Endothelial cell (in vitro differentiated cells): Measurements from ENCODE around the gene ITGA8. TPM values are rescaled to one million over a fixed set of nuclear protein-coding genes. Genes with fewer than 3 reads are reported as not detected.
"Not testable (repeated sequence)": the region's sequence is repeated elsewhere in the genome, so short reads cannot be mapped to it uniquely, and the experiment has no call there.

Experiments
- DNase-seq: peaks from one replicate; pipeline ENCODE4 v3.0.0; 2021; ENCODE audit warnings: low spot score
- H3K27ac Mint-ChIP-seq: one replicate; pipeline ENCODE4 v1.8.0; 2021; ENCODE audit warnings: mixed read lengths, inconsistent platforms; ENCODE audit not compliant: unreplicated experiment
- H3K27me3 Mint-ChIP-seq: one replicate; pipeline ENCODE4 v1.8.0; 2021; ENCODE audit warnings: mild to moderate bottlenecking, moderate library complexity, mixed read lengths, inconsistent platforms; ENCODE audit not compliant: unreplicated experiment
- H3K36me3 Mint-ChIP-seq: one replicate; pipeline ENCODE4 v1.8.0; 2021; ENCODE audit warnings: mild to moderate bottlenecking, low read depth, mixed read lengths, inconsistent platforms; ENCODE audit not compliant: unreplicated experiment
- H3K4me1 Mint-ChIP-seq: one replicate; pipeline ENCODE4 v1.8.0; 2021; ENCODE audit warnings: mild to moderate bottlenecking, mixed read lengths, inconsistent platforms; ENCODE audit not compliant: unreplicated experiment
- H3K4me3 Mint-ChIP-seq: one replicate; pipeline ENCODE4 v1.8.0; 2021; ENCODE audit warnings: mild to moderate bottlenecking, mixed read lengths, inconsistent platforms; ENCODE audit not compliant: unreplicated experiment
- H3K9me3 Mint-ChIP-seq: one replicate; pipeline ENCODE4 v1.8.0; 2021; ENCODE audit warnings: mixed read lengths, inconsistent platforms; ENCODE audit not compliant: unreplicated experiment
- total RNA-seq: library from RNA; stranded (reverse); fragmentation: NEBNext Ultra II Directional; extraction: Animal tissue kit (Norgen Biotek cat#: 25700); gene quantifications from one replicate; pipeline ENCODE4 v1.2.1, GENCODE V29; 2021; ENCODE audit not compliant: unreplicated experiment
- TF ChIP-seq, protein P1 (sequence below): fragments of 200-600 bp; sonication (generic); IDR thresholded peaks from one replicate; pipeline ENCODE4 v1.5.0; 2021; ENCODE audit warnings: antibody characterized with exemption; ENCODE audit not compliant: unreplicated experiment

The ITGA8 gene
- total RNA-seq, 1 donor from 2014 or later: 0.51 TPM

- H3K27me3 Mint-ChIP-seq: peaks cover 1% of the 10 kb centered on the region
- no peak overlapping the region for H3K4me3 Mint-ChIP-seq
- no peaks in the 10 kb centered on the region for H3K36me3 Mint-ChIP-seq
- H3K4me1 Mint-ChIP-seq: no peaks in the 10 kb centered on the region
- DNase-seq: no peak
- H3K9me3 Mint-ChIP-seq: no peaks in the 10 kb centered on the region
- TF ChIP-seq, protein P1, sequence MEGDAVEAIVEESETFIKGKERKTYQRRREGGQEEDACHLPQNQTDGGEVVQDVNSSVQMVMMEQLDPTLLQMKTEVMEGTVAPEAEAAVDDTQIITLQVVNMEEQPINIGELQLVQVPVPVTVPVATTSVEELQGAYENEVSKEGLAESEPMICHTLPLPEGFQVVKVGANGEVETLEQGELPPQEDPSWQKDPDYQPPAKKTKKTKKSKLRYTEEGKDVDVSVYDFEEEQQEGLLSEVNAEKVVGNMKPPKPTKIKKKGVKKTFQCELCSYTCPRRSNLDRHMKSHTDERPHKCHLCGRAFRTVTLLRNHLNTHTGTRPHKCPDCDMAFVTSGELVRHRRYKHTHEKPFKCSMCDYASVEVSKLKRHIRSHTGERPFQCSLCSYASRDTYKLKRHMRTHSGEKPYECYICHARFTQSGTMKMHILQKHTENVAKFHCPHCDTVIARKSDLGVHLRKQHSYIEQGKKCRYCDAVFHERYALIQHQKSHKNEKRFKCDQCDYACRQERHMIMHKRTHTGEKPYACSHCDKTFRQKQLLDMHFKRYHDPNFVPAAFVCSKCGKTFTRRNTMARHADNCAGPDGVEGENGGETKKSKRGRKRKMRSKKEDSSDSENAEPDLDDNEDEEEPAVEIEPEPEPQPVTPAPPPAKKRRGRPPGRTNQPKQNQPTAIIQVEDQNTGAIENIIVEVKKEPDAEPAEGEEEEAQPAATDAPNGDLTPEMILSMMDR: no peak
- no peak overlapping the region for H3K27ac Mint-ChIP-seq
Observed at GRCh38 chr10:15541376-15541775, 178.3 kb downstream of the ITGA8 start.

GRCh38 chr10:15540727-15541126, 179.0 kb downstream of the ITGA8 start:
- Mint-ChIP-seq H3K27me3 (peaks cover 1% of the 10 kb centered on the region), H3K4me3 (no peak overlapping the region), H3K36me3 (no peaks in the 10 kb centered on the region), H3K27ac (no peak overlapping the region), H3K4me1 (no peaks in the 10 kb centered on the region), H3K9me3 (no peaks in the 10 kb centered on the region)
- TF ChIP-seq, protein P1: no peak
- no peak for DNase-seq

GRCh38 chr10:15539262-15539661, 180.5 kb downstream of the ITGA8 start:
- TF ChIP-seq, protein P1: no peak
- no peaks in the 10 kb centered on the region for H3K4me1 Mint-ChIP-seq
- H3K4me3 Mint-ChIP-seq: no peak overlapping the region
- DNase-seq: no peak
- peaks cover 1% of the 10 kb centered on the region for H3K27me3 Mint-ChIP-seq
- H3K36me3 Mint-ChIP-seq: no peaks in the 10 kb centered on the region
- no peaks in the 10 kb centered on the region for H3K9me3 Mint-ChIP-seq
- no peak overlapping the region for H3K27ac Mint-ChIP-seq

GRCh38 chr10:15534928-15535538, 184.7 kb downstream of the ITGA8 start:
- not testable (repeated sequence) for DNase-seq, H3K4me3 Mint-ChIP-seq, H3K9me3 Mint-ChIP-seq, H3K27me3 Mint-ChIP-seq, H3K27ac Mint-ChIP-seq, H3K36me3 Mint-ChIP-seq, H3K4me1 Mint-ChIP-seq

- Mint-ChIP-seq H3K27me3 (no peaks in the 10 kb centered on the region), H3K9me3 (no peaks in the 10 kb centered on the region), H3K36me3 (no peaks in the 10 kb centered on the region), H3K4me1 (no peaks in the 10 kb centered on the region), H3K27ac (no peak overlapping the region), H3K4me3 (no peak overlapping the region)
- no peak for DNase-seq
- TF ChIP-seq, protein P1: no peak
Observed at GRCh38 chr10:15531927-15532722, 187.6 kb downstream of the ITGA8 start.
